PC-3 (cell line): ENCODE data around the gene MINAR2. TPM values are rescaled to one million over a fixed set of nuclear protein-coding genes. Genes with fewer than 3 reads are reported as not detected.

Experiments used
- ATAC-seq: fragments of 200-7000 bp; cut with Tn5 transposase; 2 replicates; pipeline ENCODE4 v1.9.1; 2020; ENCODE audit warnings: mild to moderate bottlenecking, moderate library complexity
- BruUV-seq: library from RNA; stranded (reverse); fragments of 400-500 nt; replicated peaks from 2 replicates; lab custom pipeline; 2021; lab: Mats Ljungman, UMichigan
- CTCF ChIA-PET: fragments of 300-600 bp; sonication (Branson Sonifier 250); formaldehyde crosslinking; loops from one replicate; lab custom pipeline; 2022; ENCODE audit warnings: antibody characterized with exemption; lab: Charles Lee
- POLR2A ChIA-PET: fragments of 300-600 bp; sonication (Branson Sonifier 250); formaldehyde crosslinking; loops from one replicate; lab custom pipeline; 2022; ENCODE audit warnings: antibody characterized with exemption; ENCODE audit not compliant: unreplicated experiment; lab: Charles Lee
- DNase-seq: peaks from one replicate; pipeline ENCODE4 v3.0.0-alpha.2; 2015
- H2AFZ ChIP-seq: fragments of 300-600 bp; sonication (generic); 2 replicates; pipeline ENCODE4 v1.6.0; 2016; ENCODE audit warnings: antibody characterized with exemption, low read length
- H3F3A ChIP-seq: fragments of 300-600 bp; sonication (generic); one replicate; pipeline ENCODE4 v1.6.0; 2017; ENCODE audit warnings: antibody characterized with exemption, low read length, control low read depth, mild to moderate bottlenecking; ENCODE audit not compliant: unreplicated experiment
- H3K27ac ChIP-seq: fragments of 300-600 bp; sonication (generic); 2 replicates; pipeline ENCODE4 v1.5.1; 2016; ENCODE audit warnings: mild to moderate bottlenecking, low read length
- H3K27me3 ChIP-seq: fragments of 300-600 bp; sonication (generic); 2 replicates; pipeline ENCODE4 v1.6.1; 2016; ENCODE audit warnings: low read length, mixed read lengths
- H3K36me3 ChIP-seq: fragments of 300-600 bp; sonication (generic); 2 replicates; pipeline ENCODE4 v1.6.1; 2016; ENCODE audit warnings: low read depth, mixed run types, low read length, mixed read lengths
- H3K4me1 ChIP-seq: fragments of 300-600 bp; sonication (generic); 2 replicates; pipeline ENCODE4 v1.5.1; 2016; ENCODE audit warnings: low read length; ENCODE audit not compliant: insufficient read depth
- H3K4me2 ChIP-seq: fragments of 300-600 bp; sonication (generic); 2 replicates; pipeline ENCODE4 v1.6.0; 2016; ENCODE audit warnings: low read length
- H3K4me3 ChIP-seq: fragments of 300-600 bp; sonication (generic); 2 replicates; pipeline ENCODE4 v1.5.1; 2016; ENCODE audit warnings: mild to moderate bottlenecking, low read length, mixed read lengths
- H3K79me2 ChIP-seq: fragments of 300-600 bp; sonication (generic); 2 replicates; pipeline ENCODE4 v1.6.1; 2017; ENCODE audit warnings: low read length, mixed read lengths
- H3K9ac ChIP-seq: fragments of 300-600 bp; sonication (generic); 2 replicates; pipeline ENCODE4 v1.6.0; 2016; ENCODE audit warnings: mild to moderate bottlenecking, low read length
- H3K9me2 ChIP-seq: fragments of 300-600 bp; sonication (generic); replicated peaks from 2 replicates; pipeline ENCODE4 v1.6.1; 2016; ENCODE audit warnings: mixed run types, low read length, mixed read lengths
- H3K9me3 ChIP-seq: fragments of 300-600 bp; sonication (generic); 2 replicates; pipeline ENCODE4 v1.6.1; 2016; ENCODE audit warnings: low read length, mixed read lengths
- H4K20me1 ChIP-seq: fragments of 300-600 bp; sonication (generic); 2 replicates; pipeline ENCODE4 v1.6.1; 2016; ENCODE audit warnings: low read length, mixed read lengths
- EZH2 ChIP-seq: fragments of 300-600 bp; sonication (generic); IDR thresholded peaks from one replicate; pipeline ENCODE4 v1.6.1; 2017; ENCODE audit warnings: antibody characterized with exemption, mild to moderate bottlenecking, low read length; ENCODE audit not compliant: unreplicated experiment
- EZH2phosphoT487 ChIP-seq: fragments of 300-600 bp; sonication (generic); IDR thresholded peaks from 2 replicates; pipeline ENCODE4 v1.6.1; 2018; ENCODE audit warnings: mild to moderate bottlenecking, antibody characterized with exemption, low read length, borderline replicate concordance
- intact Hi-C: fragments of 100-400 bp; cut with micrococcal nuclease; formaldehyde crosslinking; loops from 2 replicates; pipeline ENCODE4 v1.9.0; 2023
- total RNA-seq: library from RNA; depleted of rRNA; stranded (reverse); fragments of >200 nt; gene quantifications from 2 replicates; pipeline ENCODE4 v1.2.3, GENCODE V29; 2014
- TF ChIP-seq, protein P1 (sequence below): fragments of 300-600 bp; sonication (generic); conservative IDR thresholded peaks from 2 replicates; pipeline ENCODE4 v1.5.1; 2017; ENCODE audit warnings: antibody characterized with exemption, low read depth, mild to moderate bottlenecking, low read length

Gene MINAR2
- total RNA-seq, 1 experiment from 2014 or later, result not detected

DNA sequence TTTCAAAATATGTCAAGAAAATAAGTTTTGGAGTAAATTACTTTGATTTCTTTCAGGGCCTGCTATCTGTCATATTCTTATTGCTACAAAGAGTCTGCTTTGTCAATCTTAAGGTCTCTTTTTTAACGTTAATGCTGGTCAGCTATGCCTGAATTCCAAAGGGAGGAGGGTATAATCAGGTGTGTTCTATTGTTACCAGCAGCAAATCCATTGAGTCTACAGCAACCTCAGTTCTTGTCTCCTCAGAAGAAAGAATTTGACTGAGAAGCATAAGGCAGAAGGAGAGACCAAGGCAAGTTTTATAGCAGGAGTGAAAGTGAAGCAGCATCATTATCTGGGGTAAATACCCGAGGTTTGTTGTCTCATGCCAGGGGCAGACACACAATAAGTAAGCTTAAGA, 23.7 kb upstream of the MINAR2 start:
- Histone ChIP-seq H3K9ac (no peak overlapping the region), H4K20me1 (no peaks in the 10 kb centered on the region), H3K9me3 (no peaks in the 10 kb centered on the region), H3F3A (no peaks in the 10 kb centered on the region), H3K9me2 (no peaks in the 10 kb centered on the region), H3K27ac (no peak overlapping the region), H3K4me3 (no peak overlapping the region), H2AFZ (no peak overlapping the region), H3K4me1 (no peaks in the 10 kb centered on the region), H3K27me3 (no peaks in the 10 kb centered on the region), H3K36me3 (no peaks in the 10 kb centered on the region), H3K79me2 (no peaks in the 10 kb centered on the region), H3K4me2 (no peak overlapping the region)
- ChIA-PET CTCF (no interaction called here), POLR2A (no interaction called here)
- BruUV-seq, result no TSS peak
- no peak for TF ChIP-seq EZH2phosphoT487
- TF ChIP-seq, protein P1, sequence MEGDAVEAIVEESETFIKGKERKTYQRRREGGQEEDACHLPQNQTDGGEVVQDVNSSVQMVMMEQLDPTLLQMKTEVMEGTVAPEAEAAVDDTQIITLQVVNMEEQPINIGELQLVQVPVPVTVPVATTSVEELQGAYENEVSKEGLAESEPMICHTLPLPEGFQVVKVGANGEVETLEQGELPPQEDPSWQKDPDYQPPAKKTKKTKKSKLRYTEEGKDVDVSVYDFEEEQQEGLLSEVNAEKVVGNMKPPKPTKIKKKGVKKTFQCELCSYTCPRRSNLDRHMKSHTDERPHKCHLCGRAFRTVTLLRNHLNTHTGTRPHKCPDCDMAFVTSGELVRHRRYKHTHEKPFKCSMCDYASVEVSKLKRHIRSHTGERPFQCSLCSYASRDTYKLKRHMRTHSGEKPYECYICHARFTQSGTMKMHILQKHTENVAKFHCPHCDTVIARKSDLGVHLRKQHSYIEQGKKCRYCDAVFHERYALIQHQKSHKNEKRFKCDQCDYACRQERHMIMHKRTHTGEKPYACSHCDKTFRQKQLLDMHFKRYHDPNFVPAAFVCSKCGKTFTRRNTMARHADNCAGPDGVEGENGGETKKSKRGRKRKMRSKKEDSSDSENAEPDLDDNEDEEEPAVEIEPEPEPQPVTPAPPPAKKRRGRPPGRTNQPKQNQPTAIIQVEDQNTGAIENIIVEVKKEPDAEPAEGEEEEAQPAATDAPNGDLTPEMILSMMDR, result no peak
- TF ChIP-seq EZH2, result no peak
- intact Hi-C loops, result no loop called here
- ATAC-seq (no peak), DNase-seq (no peak)

DNA sequence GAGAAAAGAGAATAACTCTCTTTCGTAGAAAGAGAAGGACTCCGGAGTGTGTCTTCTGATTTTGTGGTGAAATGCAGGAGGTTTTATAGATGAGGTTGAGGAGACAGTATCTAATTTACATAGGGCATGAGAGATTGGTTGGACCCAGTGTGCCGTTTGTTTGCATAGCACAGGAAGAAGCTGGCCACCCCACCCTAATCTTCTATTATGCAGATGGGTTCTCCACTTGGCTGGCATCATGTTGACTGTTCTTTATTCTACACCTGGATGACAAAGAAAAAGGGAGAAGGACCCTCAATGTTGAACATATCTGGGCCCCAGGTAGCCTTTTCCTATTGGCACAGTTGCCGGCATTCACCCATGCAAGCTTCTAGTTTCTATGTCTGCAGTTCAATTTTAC, 23.2 kb upstream of the MINAR2 start:
- H3K9me2 ChIP-seq, result no peaks in the 10 kb centered on the region
- ATAC-seq (no peak), DNase-seq (no peak)
- no peak overlapping the region for H3K4me3 ChIP-seq
- no peak for TF ChIP-seq EZH2phosphoT487
- no peak for TF ChIP-seq EZH2
- TF ChIP-seq, protein P1, result no peak
- H2AFZ ChIP-seq, result no peak overlapping the region
- H4K20me1 ChIP-seq, result no peaks in the 10 kb centered on the region
- CTCF ChIA-PET, result no interaction called here
- intact Hi-C loops, result no loop called here
- H3K9me3 ChIP-seq, result no peaks in the 10 kb centered on the region
- no peak overlapping the region for H3K4me2 ChIP-seq
- H3K4me1 ChIP-seq, result no peaks in the 10 kb centered on the region
- no peaks in the 10 kb centered on the region for H3K79me2 ChIP-seq
- H3K27ac ChIP-seq, result no peak overlapping the region
- POLR2A ChIA-PET, result no interaction called here
- H3K27me3 ChIP-seq, result no peaks in the 10 kb centered on the region
- H3K9ac ChIP-seq, result no peak overlapping the region
- BruUV-seq, result no TSS peak
- no peaks in the 10 kb centered on the region for H3F3A ChIP-seq
- no peaks in the 10 kb centered on the region for H3K36me3 ChIP-seq

DNA sequence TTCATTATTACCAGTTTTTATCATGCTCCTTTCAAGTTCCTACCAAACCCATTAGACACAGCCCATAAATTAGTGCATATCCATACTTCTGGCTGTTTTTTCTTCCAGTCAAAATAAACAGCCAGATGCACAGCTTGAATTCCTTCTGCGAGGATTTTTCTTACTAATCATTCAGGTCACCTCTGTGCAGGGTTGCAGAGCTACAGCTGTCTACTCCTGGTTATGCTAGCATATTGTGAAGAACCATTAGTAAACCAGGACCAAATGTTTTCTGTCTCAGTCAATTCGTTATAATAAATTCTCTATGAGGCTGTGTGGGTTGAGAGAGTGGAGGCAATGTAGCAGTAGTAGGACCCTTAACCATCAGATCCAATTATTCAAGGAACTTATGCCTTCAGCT, 8.1 kb upstream of the MINAR2 start:
- no TSS peak for BruUV-seq
- ATAC-seq (no peak), DNase-seq (no peak)
- Histone ChIP-seq H3K27ac (no peak overlapping the region), H2AFZ (no peak overlapping the region), H3K4me3 (no peak overlapping the region), H3K4me2 (no peak overlapping the region), H3K9me2 (no peaks in the 10 kb centered on the region), H3F3A (no peaks in the 10 kb centered on the region), H3K36me3 (no peaks in the 10 kb centered on the region), H3K4me1 (no peaks in the 10 kb centered on the region), H3K9ac (no peak overlapping the region), H3K9me3 (no peaks in the 10 kb centered on the region), H4K20me1 (no peaks in the 10 kb centered on the region), H3K27me3 (no peaks in the 10 kb centered on the region), H3K79me2 (no peaks in the 10 kb centered on the region)
- intact Hi-C loops, result no loop called here
- CTCF ChIA-PET, result no interaction called here
- POLR2A ChIA-PET, result no interaction called here
- TF ChIP-seq EZH2 (no peak), EZH2phosphoT487 (no peak)
- TF ChIP-seq, protein P1, result no peak
